Osteoblast (primary cell): ENCODE measurements around the gene GGCT. TPM values are rescaled to one million over a fixed set of nuclear protein-coding genes. Genes with fewer than 3 reads are reported as not detected.

Experiments used
- DNase-seq: peaks from one replicate; pipeline ENCODE4 v3.0.0; 2011; ENCODE audit warnings: low spot score, mixed read lengths; ENCODE audit not compliant: insufficient read length; ENCODE audit errors: missing footprints
- H2AFZ ChIP-seq: 2 replicates; pipeline ENCODE4 v1.6.0; 2011; ENCODE audit warnings: mild to moderate bottlenecking, low read length
- H3K27ac ChIP-seq: 2 replicates; pipeline ENCODE4 v1.5.1; 2011; ENCODE audit warnings: mild to moderate bottlenecking, low read depth, low read length, moderate library complexity
- H3K27me3 ChIP-seq: 2 replicates; pipeline ENCODE4 v1.6.0; 2012; ENCODE audit warnings: mild to moderate bottlenecking, control low read depth, inconsistent platforms, low read length, moderate library complexity; ENCODE audit not compliant: insufficient read depth
- H3K36me3 ChIP-seq: 2 replicates; pipeline ENCODE4 v1.5.1; 2011; ENCODE audit warnings: mild to moderate bottlenecking, low read length, control low read depth, moderate library complexity; ENCODE audit not compliant: insufficient read depth
- H3K4me1 ChIP-seq: 2 replicates; pipeline ENCODE4 v1.5.1; 2011; ENCODE audit warnings: mild to moderate bottlenecking, low read length, control low read depth, moderate library complexity; ENCODE audit not compliant: insufficient read depth
- H3K4me2 ChIP-seq: 2 replicates; pipeline ENCODE4 v1.6.0; 2011; ENCODE audit warnings: mild to moderate bottlenecking, low read length; ENCODE audit not compliant: insufficient read depth
- H3K4me3 ChIP-seq: fragments of 200-600 bp; sonication (generic); 3 replicates; pipeline ENCODE4 v1.5.1; 2012; ENCODE audit warnings: mild to moderate bottlenecking, low read length, inconsistent platforms; ENCODE audit not compliant: insufficient read depth
- H3K79me2 ChIP-seq: 2 replicates; pipeline ENCODE4 v1.6.0; 2012; ENCODE audit warnings: mild to moderate bottlenecking, low read length, control low read depth, inconsistent platforms; ENCODE audit not compliant: insufficient read depth
- H3K9me3 ChIP-seq: 2 replicates; pipeline ENCODE4 v1.5.1; 2011; ENCODE audit warnings: low read depth, low read length, control low read depth
- H4K20me1 ChIP-seq: 2 replicates; pipeline ENCODE4 v1.6.0; 2012; ENCODE audit warnings: mild to moderate bottlenecking, low read length, control low read depth; ENCODE audit not compliant: insufficient read depth
- total RNA-seq: library from RNA; depleted of rRNA; stranded (reverse); fragments of >200 nt; gene quantifications from 2 replicates; pipeline ENCODE4 v1.2.3, GENCODE V29; 2012
- TF ChIP-seq, protein P1 (sequence below): IDR thresholded peaks from 2 replicates; pipeline ENCODE4 v1.5.1; 2011; ENCODE audit warnings: mild to moderate bottlenecking, low read depth, low read length, moderate library complexity; ENCODE audit errors: extremely low read depth

Gene GGCT
- total RNA-seq, 1 donor = 24.2 TPM

DNA sequence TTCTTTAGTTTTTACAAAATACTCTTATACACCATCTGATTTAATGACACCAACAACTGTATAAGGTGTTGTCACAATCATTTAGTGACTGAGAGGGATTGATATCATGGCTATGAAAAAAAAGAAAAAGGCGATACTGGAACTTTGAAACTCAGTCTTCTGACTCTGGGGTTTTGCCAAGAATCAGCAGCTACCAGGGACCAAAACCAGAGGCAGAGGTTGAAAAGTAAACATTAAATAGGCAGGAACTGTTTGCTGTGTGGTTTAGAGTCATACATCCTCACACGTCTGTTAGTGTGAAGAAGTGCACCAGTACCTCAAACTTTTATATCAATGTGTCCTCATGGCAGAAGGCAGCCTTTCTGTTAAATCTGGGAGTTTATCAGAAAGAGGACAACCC, 19.9 kb upstream of the GGCT start:
- no peaks in the 10 kb centered on the region for H3K9me3 ChIP-seq
- H3K4me1 ChIP-seq = peaks cover 19% of the 10 kb centered on the region
- no peaks in the 10 kb centered on the region for H3K79me2 ChIP-seq
- H3K27ac ChIP-seq = no peak overlapping the region
- no peaks in the 10 kb centered on the region for H3K36me3 ChIP-seq
- TF ChIP-seq, protein P1, sequence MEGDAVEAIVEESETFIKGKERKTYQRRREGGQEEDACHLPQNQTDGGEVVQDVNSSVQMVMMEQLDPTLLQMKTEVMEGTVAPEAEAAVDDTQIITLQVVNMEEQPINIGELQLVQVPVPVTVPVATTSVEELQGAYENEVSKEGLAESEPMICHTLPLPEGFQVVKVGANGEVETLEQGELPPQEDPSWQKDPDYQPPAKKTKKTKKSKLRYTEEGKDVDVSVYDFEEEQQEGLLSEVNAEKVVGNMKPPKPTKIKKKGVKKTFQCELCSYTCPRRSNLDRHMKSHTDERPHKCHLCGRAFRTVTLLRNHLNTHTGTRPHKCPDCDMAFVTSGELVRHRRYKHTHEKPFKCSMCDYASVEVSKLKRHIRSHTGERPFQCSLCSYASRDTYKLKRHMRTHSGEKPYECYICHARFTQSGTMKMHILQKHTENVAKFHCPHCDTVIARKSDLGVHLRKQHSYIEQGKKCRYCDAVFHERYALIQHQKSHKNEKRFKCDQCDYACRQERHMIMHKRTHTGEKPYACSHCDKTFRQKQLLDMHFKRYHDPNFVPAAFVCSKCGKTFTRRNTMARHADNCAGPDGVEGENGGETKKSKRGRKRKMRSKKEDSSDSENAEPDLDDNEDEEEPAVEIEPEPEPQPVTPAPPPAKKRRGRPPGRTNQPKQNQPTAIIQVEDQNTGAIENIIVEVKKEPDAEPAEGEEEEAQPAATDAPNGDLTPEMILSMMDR = no peak
- DNase-seq = no peak
- H2AFZ ChIP-seq = no peak overlapping the region
- H3K4me3 ChIP-seq = no peak overlapping the region
- no peaks in the 10 kb centered on the region for H3K27me3 ChIP-seq
- no peak overlapping the region for H3K4me2 ChIP-seq
- H4K20me1 ChIP-seq = no peaks in the 10 kb centered on the region

DNA sequence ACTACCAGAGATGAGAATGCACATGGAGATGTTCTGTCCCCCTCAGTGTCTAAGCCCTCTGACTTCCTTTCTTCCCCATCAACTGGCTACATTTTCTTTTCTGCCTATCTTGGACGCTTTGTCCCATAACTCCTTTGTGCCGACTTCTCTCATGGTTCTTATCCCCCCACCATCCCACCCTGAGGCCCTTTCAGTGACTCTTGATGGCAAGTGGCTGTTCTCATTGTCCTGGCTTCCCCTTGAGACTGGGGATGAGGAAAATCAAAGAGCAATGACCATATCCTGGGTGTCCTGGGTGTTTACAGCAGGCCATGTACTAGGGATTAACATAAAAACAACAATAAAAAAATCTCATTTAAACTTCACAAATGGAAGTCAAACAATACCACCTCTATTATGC, 18.8 kb upstream of the GGCT start:
- TF ChIP-seq, protein P1 = no peak
- DNase-seq = no peak
- H3K27ac ChIP-seq = no peak overlapping the region
- H3K36me3 ChIP-seq = no peaks in the 10 kb centered on the region
- H3K9me3 ChIP-seq = no peaks in the 10 kb centered on the region
- no peak overlapping the region for H3K4me3 ChIP-seq
- no peaks in the 10 kb centered on the region for H4K20me1 ChIP-seq
- no peaks in the 10 kb centered on the region for H3K27me3 ChIP-seq
- no peak overlapping the region for H2AFZ ChIP-seq
- peaks cover 19% of the 10 kb centered on the region for H3K4me1 ChIP-seq
- no peaks in the 10 kb centered on the region for H3K79me2 ChIP-seq
- H3K4me2 ChIP-seq = no peak overlapping the region

DNA sequence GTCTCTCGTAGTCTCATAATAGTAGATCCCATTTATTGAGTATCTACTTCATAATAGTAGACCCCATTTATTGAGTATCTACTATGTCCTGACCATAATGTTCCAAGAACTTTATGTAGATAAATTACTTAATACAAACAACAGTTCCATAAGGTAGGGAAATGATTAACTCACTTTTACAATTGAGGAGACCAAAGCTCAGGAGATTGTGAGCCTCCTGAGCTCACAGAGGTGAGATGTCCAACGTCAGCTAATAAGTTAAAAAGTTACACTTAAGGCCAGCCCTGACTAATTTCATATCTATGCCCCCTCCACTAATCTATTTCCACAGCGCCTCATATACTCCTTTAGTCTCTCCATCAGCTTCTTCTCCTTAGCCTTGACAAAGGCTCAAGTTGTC, 17.5 kb upstream of the GGCT start:
- peak overlapping the region; percentile 52 for H3K27ac ChIP-seq
- H3K36me3 ChIP-seq = no peaks in the 10 kb centered on the region
- no peaks in the 10 kb centered on the region for H3K9me3 ChIP-seq
- peaks cover 19% of the 10 kb centered on the region for H3K4me1 ChIP-seq
- H2AFZ ChIP-seq = no peak overlapping the region
- H3K27me3 ChIP-seq = no peaks in the 10 kb centered on the region
- no peak overlapping the region for H3K4me2 ChIP-seq
- TF ChIP-seq, protein P1 = no peak
- H4K20me1 ChIP-seq = no peaks in the 10 kb centered on the region
- DNase-seq = no peak
- no peaks in the 10 kb centered on the region for H3K79me2 ChIP-seq
- no peak overlapping the region for H3K4me3 ChIP-seq

DNA sequence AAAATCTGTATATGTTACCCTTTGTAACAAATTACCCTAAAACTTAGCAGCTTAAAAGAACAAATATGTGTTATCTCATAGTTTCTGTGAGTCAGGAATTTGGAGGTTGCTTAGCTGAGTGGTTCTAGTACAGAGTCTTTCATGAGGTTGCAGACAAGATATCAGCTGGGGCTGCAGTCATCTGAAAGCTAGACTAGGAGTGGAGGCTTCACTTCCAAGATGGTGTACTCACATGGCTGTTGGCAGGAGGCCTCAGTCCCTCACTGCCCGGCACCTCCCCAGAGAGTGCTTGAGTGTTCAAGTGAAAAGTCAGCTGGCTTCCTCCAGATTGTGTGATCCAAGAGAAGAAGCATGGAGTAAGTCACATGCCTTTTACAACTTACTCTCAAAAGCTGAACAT, 16.9 kb upstream of the GGCT start:
- H3K27ac ChIP-seq = peak overlapping the region; percentile 52
- no peaks in the 10 kb centered on the region for H3K27me3 ChIP-seq
- H3K79me2 ChIP-seq = no peaks in the 10 kb centered on the region
- no peak overlapping the region for H3K4me3 ChIP-seq
- no peaks in the 10 kb centered on the region for H4K20me1 ChIP-seq
- H2AFZ ChIP-seq = no peak overlapping the region
- peaks cover 19% of the 10 kb centered on the region for H3K4me1 ChIP-seq
- H3K4me2 ChIP-seq = no peak overlapping the region
- DNase-seq = peak; percentile 65
- no peaks in the 10 kb centered on the region for H3K9me3 ChIP-seq
- TF ChIP-seq, protein P1 = no peak
- H3K36me3 ChIP-seq = no peaks in the 10 kb centered on the region
